Measurements from ENCODE around the gene LIPE.

DNA sequence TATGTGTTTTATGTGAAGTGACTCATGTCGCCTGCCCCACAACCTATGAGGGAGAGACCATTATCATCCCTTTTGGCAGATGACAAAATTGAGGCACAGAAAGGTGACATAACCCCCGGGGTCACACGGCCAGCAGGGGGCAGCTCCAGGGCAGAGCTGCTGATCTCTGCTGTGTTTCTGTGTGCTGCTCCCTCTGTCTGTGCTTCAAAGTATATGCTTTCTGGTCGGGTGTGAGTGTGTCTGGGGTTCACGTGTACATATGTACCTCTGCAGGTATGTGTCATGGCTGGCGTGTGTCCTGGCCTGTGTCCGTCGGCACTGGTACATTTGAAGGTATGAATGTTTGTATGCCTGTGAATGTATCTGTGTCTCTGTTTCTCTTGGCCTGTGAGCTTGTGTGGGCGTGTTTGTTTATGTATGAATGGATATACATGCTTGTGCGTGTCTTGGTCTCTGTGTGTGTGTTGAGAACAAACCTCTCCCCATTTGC lies 7.1 kb downstream of the LIPE start:
- TF ChIP-seq, protein P1, sequence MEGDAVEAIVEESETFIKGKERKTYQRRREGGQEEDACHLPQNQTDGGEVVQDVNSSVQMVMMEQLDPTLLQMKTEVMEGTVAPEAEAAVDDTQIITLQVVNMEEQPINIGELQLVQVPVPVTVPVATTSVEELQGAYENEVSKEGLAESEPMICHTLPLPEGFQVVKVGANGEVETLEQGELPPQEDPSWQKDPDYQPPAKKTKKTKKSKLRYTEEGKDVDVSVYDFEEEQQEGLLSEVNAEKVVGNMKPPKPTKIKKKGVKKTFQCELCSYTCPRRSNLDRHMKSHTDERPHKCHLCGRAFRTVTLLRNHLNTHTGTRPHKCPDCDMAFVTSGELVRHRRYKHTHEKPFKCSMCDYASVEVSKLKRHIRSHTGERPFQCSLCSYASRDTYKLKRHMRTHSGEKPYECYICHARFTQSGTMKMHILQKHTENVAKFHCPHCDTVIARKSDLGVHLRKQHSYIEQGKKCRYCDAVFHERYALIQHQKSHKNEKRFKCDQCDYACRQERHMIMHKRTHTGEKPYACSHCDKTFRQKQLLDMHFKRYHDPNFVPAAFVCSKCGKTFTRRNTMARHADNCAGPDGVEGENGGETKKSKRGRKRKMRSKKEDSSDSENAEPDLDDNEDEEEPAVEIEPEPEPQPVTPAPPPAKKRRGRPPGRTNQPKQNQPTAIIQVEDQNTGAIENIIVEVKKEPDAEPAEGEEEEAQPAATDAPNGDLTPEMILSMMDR (conservative IDR thresholded peaks at IDR 0.05): peak; percentile 74
- TF ChIP-seq ZFX (IDR thresholded peaks at IDR 0.05): no peak

Measured in C4-2B (cell line).